Measurements from ENCODE around the gene PCCB. TPM values are rescaled to one million over a fixed set of nuclear protein-coding genes. Genes with fewer than 3 reads are reported as not detected.
"Not testable (repeated sequence)": the region's sequence is repeated elsewhere in the genome, so short reads cannot be mapped to it uniquely, and the experiment has no call there.

PCCB gene
- total RNA-seq, 2 donors from 2014 or later = 43.2 to 112 TPM

- H3K4me3 ChIP-seq = no peak overlapping the region
Measured at GRCh38 chr3:136251511-136251910, 1.4 kb downstream of the PCCB start.

GRCh38 chr3:136255672-136256406 lies 5.7 kb downstream of the PCCB start:
- H3K27me3 ChIP-seq = no peaks in the 10 kb centered on the region
- peaks cover 47% of the 10 kb centered on the region for H3K36me3 ChIP-seq
- DNase-seq (ENCODE audit: low spot score) = no peak
- H3K9me3 ChIP-seq = no peaks in the 10 kb centered on the region
- no peak for TF ChIP-seq CTCF (IDR thresholded peaks at IDR 0.05)
- H3K4me1 ChIP-seq = peaks cover 0 to 14% of the 10 kb centered on the region in 2 donors
- H3K4me3 ChIP-seq = no peak overlapping the region
- no peak overlapping the region for H3K27ac ChIP-seq

More at GRCh38 chr3:136251511-136251910, 1.4 kb downstream of the PCCB start:
- no peak for TF ChIP-seq CTCF (IDR thresholded peaks at IDR 0.05)
- Histone ChIP-seq H3K4me1 (peaks cover 0 to 18% of the 10 kb centered on the region in 2 donors), H3K36me3 (peaks cover 12% of the 10 kb centered on the region), H3K27me3 (no peaks in the 10 kb centered on the region), H3K27ac (peak overlapping the region; percentile 94 to 95), H3K9me3 (no peaks in the 10 kb centered on the region)
- DNase-seq (ENCODE audit: low spot score) = no peak

GRCh38 chr3:136258199-136258598 lies 8.1 kb downstream of the PCCB start:
- no peak for TF ChIP-seq CTCF (IDR thresholded peaks at IDR 0.05)
- H3K27ac ChIP-seq = no peak overlapping the region
- peaks cover 62% of the 10 kb centered on the region for H3K36me3 ChIP-seq
- no peak overlapping the region for H3K4me3 ChIP-seq
- H3K9me3 ChIP-seq = no peaks in the 10 kb centered on the region
- no peak for DNase-seq (ENCODE audit: low spot score)
- no peaks in the 10 kb centered on the region for H3K4me1 ChIP-seq
- H3K27me3 ChIP-seq = no peaks in the 10 kb centered on the region

GRCh38 chr3:136261826-136262225 lies 11.7 kb downstream of the PCCB start:
- DNase-seq (ENCODE audit: low spot score) = no peak
- no peak for TF ChIP-seq CTCF (IDR thresholded peaks at IDR 0.05)
- Histone ChIP-seq H3K4me3 (no peak overlapping the region), H3K27me3 (no peaks in the 10 kb centered on the region), H3K27ac (no peak overlapping the region), H3K36me3 (peaks cover 57% of the 10 kb centered on the region), H3K4me1 (no peaks in the 10 kb centered on the region), H3K9me3 (no peaks in the 10 kb centered on the region)

GRCh38 chr3:136262559-136262958 lies 12.4 kb downstream of the PCCB start:
- Histone ChIP-seq H3K4me1 (no peaks in the 10 kb centered on the region), H3K4me3 (no peak overlapping the region), H3K27ac (peak overlapping the region in 1 of 2 donors; percentile 10), H3K9me3 (no peaks in the 10 kb centered on the region), H3K36me3 (peaks cover 55% of the 10 kb centered on the region), H3K27me3 (no peaks in the 10 kb centered on the region)
- no peak for DNase-seq (ENCODE audit: low spot score)
- TF ChIP-seq CTCF (IDR thresholded peaks at IDR 0.05) = no peak

GRCh38 chr3:136263251-136263650 lies 13.1 kb downstream of the PCCB start:
- no peaks in the 10 kb centered on the region for H3K9me3 ChIP-seq
- H3K27me3 ChIP-seq = no peaks in the 10 kb centered on the region
- no peak for TF ChIP-seq CTCF (IDR thresholded peaks at IDR 0.05)
- no peaks in the 10 kb centered on the region for H3K4me1 ChIP-seq
- no peak overlapping the region for H3K4me3 ChIP-seq
- H3K27ac ChIP-seq = no peak overlapping the region
- DNase-seq (ENCODE audit: low spot score) = no peak
- peaks cover 54% of the 10 kb centered on the region for H3K36me3 ChIP-seq

- H3K9me3 ChIP-seq; DNase-seq (ENCODE audit: low spot score); H3K4me1 ChIP-seq; H3K4me3 ChIP-seq; H3K27me3 ChIP-seq; H3K27ac ChIP-seq: not testable (repeated sequence)
- peaks cover 22% of the 10 kb centered on the region for H3K36me3 ChIP-seq
Measured at GRCh38 chr3:136266468-136267125, 16.5 kb downstream of the PCCB start.

Data from right atrium auricular region (tissue), 2 donors.